Skeletal muscle tissue (tissue), 4 donors: ENCODE results near the gene OSBPL9. TPM values are rescaled to one million over a fixed set of nuclear protein-coding genes. Genes with fewer than 3 reads are reported as not detected.

Source experiments
- H3K27ac ChIP-seq: one replicate; pipeline ENCODE4 v1.7.0; 2013; ENCODE audit warnings: mild to moderate bottlenecking, low read depth, low read length, inconsistent platforms
- H3K27me3 ChIP-seq, 3 donors: one replicate each; pipeline ENCODE4 v1.7.0; 2013; ENCODE audit warnings: low read length in 3 of 3; ENCODE audit not compliant: control insufficient read depth in 3 of 3, insufficient read depth in 3 of 3
- H3K36me3 ChIP-seq, 3 donors: one replicate each; pipeline ENCODE4 v1.7.0; 2013; ENCODE audit warnings: low read length in 3 of 3; ENCODE audit not compliant: control insufficient read depth in 3 of 3, insufficient read depth in 3 of 3
- H3K4me1 ChIP-seq, 3 donors: one replicate each; pipeline ENCODE4 v1.7.0; 2013; ENCODE audit warnings: low read length in 3 of 3, mild to moderate bottlenecking in 3 of 3; ENCODE audit not compliant: control insufficient read depth in 3 of 3, insufficient read depth in 3 of 3
- H3K4me3 ChIP-seq, 3 donors: one replicate each; pipeline ENCODE4 v1.7.0; 2013; ENCODE audit warnings: low read length in 3 of 3
- H3K9ac ChIP-seq, 3 donors: one replicate each; pipeline ENCODE4 v1.7.0; 2013; ENCODE audit warnings: low read length in 3 of 3, mild to moderate bottlenecking in 3 of 3, moderate library complexity in 2 of 3, low read depth in 1 of 3
- H3K9me3 ChIP-seq, 3 donors: one replicate each; pipeline ENCODE4 v1.7.0; 2013; ENCODE audit warnings: low read length in 3 of 3; ENCODE audit not compliant: control insufficient read depth in 3 of 3
- total RNA-seq: library from RNA; depleted of rRNA; stranded (reverse); fragments of >200 nt; gene quantifications from one replicate; pipeline ENCODE4 v1.2.3, GENCODE V29; 2014
- donor health status: Osteomylitis.

Gene OSBPL9
- total RNA-seq, 1 donor from 2014 or later = 80.9 TPM

- no peaks in the 10 kb centered on the region for H3K27me3 ChIP-seq
- no peaks in the 10 kb centered on the region for H3K36me3 ChIP-seq
- no peaks in the 10 kb centered on the region for H3K9me3 ChIP-seq
- no peak overlapping the region for H3K27ac ChIP-seq
- H3K9ac ChIP-seq = no peak overlapping the region
- no peak overlapping the region for H3K4me3 ChIP-seq
- H3K4me1 ChIP-seq = peaks cover 9 to 12% (median 10%) of the 10 kb centered on the region in 3 donors
These were observed 40.8 kb upstream of the OSBPL9 start for GRCh38 chr1:51576085-51576444.

- H3K4me1 ChIP-seq = peaks cover under 1 to 6% (median 3%) of the 10 kb centered on the region in 3 donors
- H3K27ac ChIP-seq = no peak overlapping the region
- no peaks in the 10 kb centered on the region for H3K27me3 ChIP-seq
- H3K9ac ChIP-seq = no peak overlapping the region
- no peaks in the 10 kb centered on the region for H3K36me3 ChIP-seq
- H3K4me3 ChIP-seq = no peak overlapping the region
- no peaks in the 10 kb centered on the region for H3K9me3 ChIP-seq
These were observed 40.0 kb upstream of the OSBPL9 start for GRCh38 chr1:51576923-51577322.

GRCh38 chr1:51578383-51579109, 38.3 kb upstream of the OSBPL9 start:
- H3K4me3 ChIP-seq = no peak overlapping the region
- peaks cover 3 to 6% (median 5%) of the 10 kb centered on the region in 3 donors for H3K4me1 ChIP-seq
- no peaks in the 10 kb centered on the region for H3K9me3 ChIP-seq
- no peak overlapping the region for H3K9ac ChIP-seq
- H3K27ac ChIP-seq = no peak overlapping the region
- H3K36me3 ChIP-seq = no peaks in the 10 kb centered on the region
- no peaks in the 10 kb centered on the region for H3K27me3 ChIP-seq

GRCh38 chr1:51581238-51581637, 35.7 kb upstream of the OSBPL9 start:
- H3K27me3 ChIP-seq = no peaks in the 10 kb centered on the region
- H3K36me3 ChIP-seq = no peaks in the 10 kb centered on the region
- H3K9ac ChIP-seq = no peak overlapping the region
- no peak overlapping the region for H3K27ac ChIP-seq
- H3K4me1 ChIP-seq = peaks cover 4 to 11% (median 9%) of the 10 kb centered on the region in 3 donors
- H3K4me3 ChIP-seq = no peak overlapping the region
- no peaks in the 10 kb centered on the region for H3K9me3 ChIP-seq

GRCh38 chr1:51583532-51583931, 33.4 kb upstream of the OSBPL9 start:
- Histone ChIP-seq H3K9ac (peak overlapping the region in 1 of 3 donors; percentile 15), H3K4me1 (peaks cover 4 to 11% (median 9%) of the 10 kb centered on the region in 3 donors)

GRCh38 chr1:51584021-51584420, 32.9 kb upstream of the OSBPL9 start:
- Histone ChIP-seq H3K36me3 (no peaks in the 10 kb centered on the region), H3K9ac (no peak overlapping the region), H3K4me3 (no peak overlapping the region), H3K9me3 (no peaks in the 10 kb centered on the region), H3K4me1 (peaks cover 4 to 11% (median 9%) of the 10 kb centered on the region in 3 donors), H3K27me3 (no peaks in the 10 kb centered on the region), H3K27ac (no peak overlapping the region)

More at GRCh38 chr1:51583532-51583931, 33.4 kb upstream of the OSBPL9 start:
- H3K9me3 ChIP-seq = no peaks in the 10 kb centered on the region
- H3K27me3 ChIP-seq = no peaks in the 10 kb centered on the region
- no peaks in the 10 kb centered on the region for H3K36me3 ChIP-seq
- H3K27ac ChIP-seq = no peak overlapping the region
- no peak overlapping the region for H3K4me3 ChIP-seq

- no peaks in the 10 kb centered on the region for H3K36me3 ChIP-seq
- no peak overlapping the region for H3K4me3 ChIP-seq
- H3K9ac ChIP-seq = no peak overlapping the region
- H3K27me3 ChIP-seq = no peaks in the 10 kb centered on the region
- H3K9me3 ChIP-seq = no peaks in the 10 kb centered on the region
- no peak overlapping the region for H3K27ac ChIP-seq
- H3K4me1 ChIP-seq = no peaks in the 10 kb centered on the region
These were observed 24.2 kb upstream of the OSBPL9 start for GRCh38 chr1:51592711-51593110.

- no peak overlapping the region for H3K4me3 ChIP-seq
- H3K36me3 ChIP-seq = no peaks in the 10 kb centered on the region
- H3K27me3 ChIP-seq = no peaks in the 10 kb centered on the region
- H3K27ac ChIP-seq = no peak overlapping the region
- H3K9me3 ChIP-seq = no peaks in the 10 kb centered on the region
- H3K4me1 ChIP-seq = peaks cover 0 to 3% (median under 1%) of the 10 kb centered on the region in 3 donors
- H3K9ac ChIP-seq = no peak overlapping the region
These were observed 22.2 kb upstream of the OSBPL9 start for GRCh38 chr1:51594716-51595115.

GRCh38 chr1:51600529-51600928, 16.4 kb upstream of the OSBPL9 start:
- H3K27me3 ChIP-seq = no peaks in the 10 kb centered on the region
- H3K9me3 ChIP-seq = no peaks in the 10 kb centered on the region
- H3K4me1 ChIP-seq = peaks cover 3 to 15% (median 15%) of the 10 kb centered on the region in 3 donors
- H3K9ac ChIP-seq = peak overlapping the region in 1 of 3 donors; percentile 33
- no peaks in the 10 kb centered on the region for H3K36me3 ChIP-seq
- H3K4me3 ChIP-seq = no peak overlapping the region
- H3K27ac ChIP-seq = no peak overlapping the region

GRCh38 chr1:51600965-51601364, 15.9 kb upstream of the OSBPL9 start:
- Histone ChIP-seq H3K36me3 (no peaks in the 10 kb centered on the region), H3K9me3 (no peaks in the 10 kb centered on the region), H3K4me1 (peaks cover 6 to 17% (median 16%) of the 10 kb centered on the region in 3 donors), H3K27ac (no peak overlapping the region), H3K4me3 (no peak overlapping the region), H3K27me3 (no peaks in the 10 kb centered on the region), H3K9ac (peak overlapping the region in 1 of 3 donors; percentile 33)
